Activated CD4-positive, alpha-beta memory T cell treated with anti-CD3 and anti-CD28 coated beads, Interleukin-2, amount 10 ng/mL, durations not matched to agents 7 days and 5 days (primary cell): Measurements from ENCODE around the gene TCERG1L. TPM values are rescaled to one million over a fixed set of nuclear protein-coding genes. Genes with fewer than 3 reads are reported as not detected.
"Not testable (repeated sequence)": the region's sequence is repeated elsewhere in the genome, so short reads cannot be mapped to it uniquely, and the experiment has no call there.

Source experiments
- CTCF ChIA-PET: fragments of 350-600 bp; sonication (Branson Sonifier 250); formaldehyde crosslinking; loops from one replicate; lab custom pipeline; 2021; ENCODE audit warnings: antibody characterized with exemption, inconsistent platforms; lab: Charles Lee
- POLR2A ChIA-PET: fragments of 350-600 bp; sonication (Branson Sonifier 250); formaldehyde crosslinking; loops from one replicate; lab custom pipeline; 2021; ENCODE audit warnings: antibody characterized with exemption; lab: Charles Lee
- DNase-seq: peaks from one replicate; pipeline ENCODE4 v3.0.0-alpha.2; 2020
- H3K27ac Mint-ChIP-seq: one replicate; pipeline ENCODE4 v1.8.0; 2021; ENCODE audit warnings: mild to moderate bottlenecking, mixed read lengths
- H3K27me3 Mint-ChIP-seq: one replicate; pipeline ENCODE4 v1.8.0; 2021; ENCODE audit warnings: mixed read lengths
- H3K36me3 Mint-ChIP-seq: one replicate; pipeline ENCODE4 v1.8.0; 2021; ENCODE audit warnings: low read depth, mixed read lengths
- H3K4me1 Mint-ChIP-seq: one replicate; pipeline ENCODE4 v1.8.0; 2021; ENCODE audit warnings: mixed read lengths
- H3K4me3 Mint-ChIP-seq: one replicate; pipeline ENCODE4 v1.8.0; 2021; ENCODE audit warnings: mild to moderate bottlenecking, mixed read lengths
- H3K9me3 Mint-ChIP-seq: one replicate; pipeline ENCODE4 v1.8.0; 2021; ENCODE audit warnings: mixed read lengths
- total RNA-seq, 2 experiments: library from RNA; stranded (reverse); gene quantifications; one replicate each; pipeline ENCODE4 v1.2.3, GENCODE V29; 2021

The TCERG1L gene
- total RNA-seq, 2 experiments from 2014 or later = 0.08 TPM; not detected in 1

DNA sequence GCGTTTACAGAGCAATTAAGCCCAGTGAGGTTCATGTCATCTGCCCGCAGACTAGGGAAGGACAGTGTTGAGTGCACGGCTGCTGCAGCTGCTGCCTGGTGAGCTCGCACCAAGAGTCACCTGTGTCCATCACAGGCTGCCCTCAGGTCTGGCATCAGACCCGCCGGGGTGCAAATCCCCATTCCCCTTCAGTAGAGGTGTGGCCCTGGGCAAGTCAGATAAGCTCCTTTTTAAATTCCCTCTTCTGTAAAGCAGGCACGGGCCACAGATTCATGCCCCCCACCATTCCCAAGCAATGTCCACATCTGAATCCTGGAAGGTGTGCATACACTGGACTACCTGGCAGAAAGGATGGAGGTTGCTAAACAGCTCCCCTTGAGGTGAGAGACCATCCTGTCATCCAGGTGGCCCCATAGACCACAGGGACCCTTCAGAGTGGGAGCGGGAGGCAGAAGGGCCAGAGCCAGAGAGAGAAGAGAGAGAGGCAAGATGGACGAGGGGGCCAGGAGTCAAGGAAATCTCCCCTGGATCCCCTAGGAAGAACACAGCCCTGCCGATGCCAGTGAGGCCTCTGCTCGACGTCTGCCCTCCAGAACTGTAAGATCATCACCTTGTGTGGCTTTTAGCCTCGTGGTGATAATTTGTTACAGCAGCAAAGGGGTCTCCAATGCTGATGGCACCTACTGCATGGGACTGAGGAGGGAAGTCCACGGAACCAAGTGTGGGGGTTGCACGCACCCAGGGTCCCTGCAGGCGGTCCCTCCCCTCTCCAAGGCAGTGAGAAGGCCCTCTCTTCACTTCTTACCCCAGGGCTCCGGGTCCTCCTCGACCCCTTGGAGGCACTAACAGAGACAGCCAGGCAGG, 168.8 kb downstream of the TCERG1L start:
- no peaks in the 10 kb centered on the region for H3K27me3 Mint-ChIP-seq
- CTCF ChIA-PET = no interaction called here
- H3K36me3 Mint-ChIP-seq = no peaks in the 10 kb centered on the region
- POLR2A ChIA-PET = no interaction called here
- DNase-seq = no peak
- H3K4me3 Mint-ChIP-seq = no peak overlapping the region
- no peaks in the 10 kb centered on the region for H3K4me1 Mint-ChIP-seq
- no peak overlapping the region for H3K27ac Mint-ChIP-seq
- H3K9me3 Mint-ChIP-seq = peaks cover 12% of the 10 kb centered on the region

DNA sequence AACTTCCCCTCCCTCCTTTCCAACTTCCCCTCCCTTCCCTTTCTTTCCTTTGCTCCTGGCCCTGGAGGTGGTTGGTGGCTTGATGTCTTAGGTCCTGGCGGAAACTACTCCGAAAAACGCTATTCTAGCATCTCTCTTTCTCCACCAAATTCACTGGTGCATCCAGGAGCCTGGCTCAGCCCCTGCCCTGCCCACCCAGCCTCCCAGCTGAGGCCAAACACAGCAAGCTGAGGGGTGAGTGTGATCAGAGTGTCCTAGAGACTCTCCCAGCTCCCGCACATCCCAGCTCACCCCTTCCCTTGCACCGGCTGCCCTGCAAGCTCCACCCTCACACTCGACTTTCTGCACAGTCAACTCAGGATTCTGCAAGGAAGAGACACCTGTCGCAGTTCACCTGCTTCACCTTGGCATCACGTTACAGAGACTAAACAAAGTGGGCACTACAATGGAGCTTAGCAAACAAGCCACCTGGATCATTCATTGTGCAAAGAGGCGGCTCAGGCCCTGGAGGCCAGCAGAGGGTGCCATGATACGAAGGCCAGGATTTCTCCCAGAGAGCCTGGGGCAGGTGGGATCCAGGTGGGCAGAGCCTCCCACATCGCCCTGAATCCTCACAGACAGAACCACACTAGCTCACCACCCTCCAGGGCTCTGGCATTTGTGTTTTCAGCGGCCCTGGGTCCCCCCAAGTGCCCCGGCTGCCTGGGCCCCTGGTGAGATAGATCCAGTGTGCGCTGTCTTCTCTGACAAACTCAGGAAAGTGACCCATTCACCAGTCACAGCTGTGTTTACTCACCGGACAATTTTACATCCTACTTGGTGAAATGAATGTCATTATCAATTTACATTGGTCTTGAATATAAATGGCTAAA, 169.6 kb downstream of the TCERG1L start:
- ChIA-PET CTCF (no interaction called here), POLR2A (no interaction called here)
- H3K36me3 Mint-ChIP-seq = no peaks in the 10 kb centered on the region
- no peak for DNase-seq
- no peaks in the 10 kb centered on the region for H3K27me3 Mint-ChIP-seq
- peaks cover 10% of the 10 kb centered on the region for H3K9me3 Mint-ChIP-seq
- no peaks in the 10 kb centered on the region for H3K4me1 Mint-ChIP-seq
- no peak overlapping the region for H3K27ac Mint-ChIP-seq
- no peak overlapping the region for H3K4me3 Mint-ChIP-seq

DNA sequence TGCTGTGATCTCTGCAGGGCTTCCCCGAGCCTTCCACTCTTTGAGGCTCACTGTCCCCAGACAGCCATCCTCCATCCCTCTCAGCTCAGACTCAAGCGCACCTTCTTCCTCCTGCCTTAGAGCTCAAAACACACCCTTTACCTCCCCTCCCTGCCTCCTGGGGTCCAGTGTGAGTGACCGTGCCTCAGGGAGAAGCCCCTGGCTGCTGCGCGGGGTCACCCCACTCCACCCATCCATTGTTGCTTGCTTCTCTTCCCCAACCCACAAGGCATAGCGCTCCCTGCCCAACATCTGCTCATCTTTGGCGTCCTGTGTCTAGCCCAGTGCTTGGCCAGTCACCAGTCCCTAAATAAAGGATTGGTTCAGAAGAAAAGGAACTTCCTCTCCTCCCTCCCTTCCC, 170.3 kb downstream of the TCERG1L start:
- Mint-ChIP-seq H3K4me1 (no peaks in the 10 kb centered on the region), H3K27me3 (no peaks in the 10 kb centered on the region), H3K36me3 (no peaks in the 10 kb centered on the region), H3K9me3 (peaks cover 6% of the 10 kb centered on the region), H3K4me3 (no peak overlapping the region), H3K27ac (no peak overlapping the region)
- POLR2A ChIA-PET = no interaction called here
- no peak for DNase-seq
- CTCF ChIA-PET = no interaction called here

DNA sequence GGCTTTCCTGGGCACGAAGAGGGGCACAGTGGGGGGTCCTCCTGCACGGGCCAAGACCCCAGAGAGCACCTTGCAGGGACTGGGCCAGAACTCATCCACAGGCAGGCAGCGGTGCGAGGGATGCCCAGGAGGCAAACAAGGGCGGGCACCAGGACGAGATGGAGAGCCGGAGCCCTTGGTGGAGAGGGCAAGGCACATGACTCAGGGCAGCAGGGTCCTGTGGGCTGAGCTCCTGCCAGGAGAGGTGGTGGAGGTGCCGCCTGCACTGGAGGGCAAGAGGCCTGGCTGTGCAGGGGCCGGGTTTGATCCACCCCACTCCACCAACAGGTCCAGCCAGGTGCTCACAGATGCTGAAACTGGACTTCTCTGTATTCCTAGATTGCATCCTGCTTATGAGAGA, 170.9 kb downstream of the TCERG1L start:
- no peaks in the 10 kb centered on the region for H3K27me3 Mint-ChIP-seq
- POLR2A ChIA-PET = no interaction called here
- no peaks in the 10 kb centered on the region for H3K4me1 Mint-ChIP-seq
- no peak for DNase-seq
- CTCF ChIA-PET = no interaction called here
- peaks cover 6% of the 10 kb centered on the region for H3K9me3 Mint-ChIP-seq
- H3K27ac Mint-ChIP-seq = no peak overlapping the region
- H3K36me3 Mint-ChIP-seq = no peaks in the 10 kb centered on the region
- H3K4me3 Mint-ChIP-seq = no peak overlapping the region

DNA sequence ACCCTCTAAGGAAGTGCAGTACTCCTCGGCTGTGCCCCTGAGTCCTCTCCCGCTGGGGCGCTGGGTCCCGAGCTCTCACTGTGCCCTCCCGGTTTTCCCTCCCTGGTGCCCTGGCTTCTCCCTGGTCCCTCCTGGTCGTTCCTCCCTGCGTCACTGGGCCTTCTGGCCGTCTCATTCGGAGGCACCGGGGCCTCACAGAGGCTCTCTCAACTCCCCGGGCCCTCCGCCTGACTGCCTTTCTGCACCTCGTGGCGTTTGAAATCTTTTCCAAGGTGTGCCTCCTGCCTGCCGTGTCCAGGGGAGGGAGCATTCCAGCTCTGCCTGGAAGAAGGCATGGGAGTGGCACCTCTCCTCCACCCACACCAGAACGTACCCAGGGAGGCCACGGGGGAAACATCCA, 174.3 kb downstream of the TCERG1L start:
- no peak overlapping the region for H3K27ac Mint-ChIP-seq
- H3K9me3 Mint-ChIP-seq = peaks cover 10% of the 10 kb centered on the region
- no peaks in the 10 kb centered on the region for H3K4me1 Mint-ChIP-seq
- no peaks in the 10 kb centered on the region for H3K36me3 Mint-ChIP-seq
- POLR2A ChIA-PET = no interaction called here
- no peaks in the 10 kb centered on the region for H3K27me3 Mint-ChIP-seq
- CTCF ChIA-PET = no interaction called here
- no peak for DNase-seq
- no peak overlapping the region for H3K4me3 Mint-ChIP-seq

DNA sequence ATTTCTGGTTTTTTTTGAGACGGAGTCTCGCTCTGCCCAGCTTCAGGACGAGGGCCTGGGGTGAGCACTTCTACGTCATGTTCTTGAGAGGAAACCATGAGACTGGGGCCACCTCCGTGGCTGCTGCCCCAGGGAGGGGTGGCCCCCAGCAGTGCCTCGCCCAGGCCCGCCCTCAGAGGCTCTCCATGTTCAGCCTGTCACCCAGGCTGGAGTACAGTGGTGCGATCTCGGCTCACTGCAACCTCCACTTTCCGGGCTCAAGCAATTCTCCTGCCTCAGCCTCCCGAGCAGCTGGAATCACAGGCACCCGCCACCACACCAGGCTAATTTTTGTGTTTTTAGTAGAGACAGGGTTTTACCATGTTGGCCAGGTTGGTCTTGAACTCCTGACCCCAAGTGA, 175.2 kb downstream of the TCERG1L start:
- H3K4me1 Mint-ChIP-seq, H3K9me3 Mint-ChIP-seq, H3K27me3 Mint-ChIP-seq, DNase-seq, H3K27ac Mint-ChIP-seq, POLR2A ChIA-PET, H3K4me3 Mint-ChIP-seq, CTCF ChIA-PET, H3K36me3 Mint-ChIP-seq: not testable (repeated sequence)

DNA sequence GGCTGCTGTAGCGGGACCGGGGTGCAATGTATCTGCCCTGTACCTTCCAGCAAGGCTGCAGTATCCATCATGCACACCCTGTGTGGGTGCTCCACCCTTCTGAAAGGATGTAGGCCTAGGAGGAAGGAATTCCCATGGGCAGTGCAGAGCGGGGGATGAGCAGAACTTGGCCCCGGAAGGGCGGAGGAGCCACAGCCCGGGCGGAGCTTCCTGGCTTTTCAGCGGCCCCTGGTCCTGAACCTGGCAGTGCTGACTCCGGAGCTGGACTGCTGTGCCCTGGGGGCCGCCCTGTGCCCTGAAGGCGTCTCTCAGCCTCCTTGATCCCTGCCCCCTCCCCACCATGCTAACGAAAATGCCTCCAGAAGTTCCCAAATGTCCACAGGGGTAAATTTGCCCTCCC, 175.8 kb downstream of the TCERG1L start:
- ChIA-PET POLR2A (no interaction called here), CTCF (no interaction called here)
- H3K9me3 Mint-ChIP-seq = peaks cover 10% of the 10 kb centered on the region
- H3K36me3 Mint-ChIP-seq = no peaks in the 10 kb centered on the region
- no peaks in the 10 kb centered on the region for H3K4me1 Mint-ChIP-seq
- H3K27me3 Mint-ChIP-seq = no peaks in the 10 kb centered on the region
- H3K4me3 Mint-ChIP-seq = no peak overlapping the region
- no peak for DNase-seq
- H3K27ac Mint-ChIP-seq = no peak overlapping the region

DNA sequence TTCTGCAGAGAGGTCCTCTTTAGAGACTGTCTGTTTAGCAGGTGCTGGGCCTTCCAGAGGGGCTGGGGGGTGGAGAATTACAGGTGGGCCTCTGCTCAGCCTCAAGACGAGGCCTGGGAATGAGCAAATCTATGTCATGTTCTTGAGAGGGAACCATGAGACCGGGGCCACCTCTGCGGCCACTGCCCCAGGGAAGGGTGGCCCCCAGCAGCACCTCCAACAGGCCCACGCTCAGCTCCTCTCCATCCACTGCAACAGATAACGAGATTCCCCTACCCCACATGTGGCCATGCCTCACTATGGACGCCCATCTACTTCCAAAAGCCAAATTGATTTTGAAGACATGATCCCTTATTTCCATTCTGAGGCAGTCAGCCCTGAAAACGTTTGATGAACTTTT, 176.9 kb downstream of the TCERG1L start:
- H3K4me3 Mint-ChIP-seq = no peak overlapping the region
- no peak for DNase-seq
- CTCF ChIA-PET = no interaction called here
- POLR2A ChIA-PET = no interaction called here
- no peaks in the 10 kb centered on the region for H3K27me3 Mint-ChIP-seq
- H3K27ac Mint-ChIP-seq = no peak overlapping the region
- H3K36me3 Mint-ChIP-seq = no peaks in the 10 kb centered on the region
- H3K4me1 Mint-ChIP-seq = no peaks in the 10 kb centered on the region
- peaks cover 10% of the 10 kb centered on the region for H3K9me3 Mint-ChIP-seq

DNA sequence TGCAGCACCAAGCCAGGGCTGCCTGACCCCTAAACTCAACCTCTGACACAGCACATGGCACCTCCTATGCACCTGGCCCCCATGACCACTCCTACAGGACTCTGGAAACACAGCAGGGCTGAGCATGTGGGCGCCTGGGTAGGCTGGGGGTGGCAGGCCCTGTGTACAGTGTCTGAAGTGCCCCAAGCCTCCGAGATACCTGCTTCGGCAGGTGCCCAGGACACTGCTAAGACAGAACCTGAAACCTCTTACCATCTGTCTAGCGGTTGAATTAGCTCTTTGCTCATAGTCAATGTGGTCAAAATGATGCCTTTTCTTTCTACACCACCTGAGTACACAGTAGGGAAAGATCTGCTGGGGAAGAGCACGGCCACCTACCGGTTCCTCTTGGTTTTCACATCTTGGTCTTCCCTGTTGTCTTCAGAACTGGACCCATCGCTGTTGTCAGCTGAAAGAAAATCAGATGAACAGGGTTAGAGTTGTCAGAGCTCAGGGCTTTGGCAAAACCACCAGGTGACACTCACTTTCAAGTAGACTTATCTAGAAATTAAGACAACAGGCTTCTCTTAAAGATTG, 177.4 kb downstream of the TCERG1L start:
- H3K4me3 Mint-ChIP-seq = no peak overlapping the region
- ChIA-PET POLR2A (no interaction called here), CTCF (no interaction called here)
- H3K4me1 Mint-ChIP-seq = no peaks in the 10 kb centered on the region
- H3K27ac Mint-ChIP-seq = no peak overlapping the region
- no peaks in the 10 kb centered on the region for H3K36me3 Mint-ChIP-seq
- no peak for DNase-seq
- peaks cover 7% of the 10 kb centered on the region for H3K9me3 Mint-ChIP-seq
- no peaks in the 10 kb centered on the region for H3K27me3 Mint-ChIP-seq

DNA sequence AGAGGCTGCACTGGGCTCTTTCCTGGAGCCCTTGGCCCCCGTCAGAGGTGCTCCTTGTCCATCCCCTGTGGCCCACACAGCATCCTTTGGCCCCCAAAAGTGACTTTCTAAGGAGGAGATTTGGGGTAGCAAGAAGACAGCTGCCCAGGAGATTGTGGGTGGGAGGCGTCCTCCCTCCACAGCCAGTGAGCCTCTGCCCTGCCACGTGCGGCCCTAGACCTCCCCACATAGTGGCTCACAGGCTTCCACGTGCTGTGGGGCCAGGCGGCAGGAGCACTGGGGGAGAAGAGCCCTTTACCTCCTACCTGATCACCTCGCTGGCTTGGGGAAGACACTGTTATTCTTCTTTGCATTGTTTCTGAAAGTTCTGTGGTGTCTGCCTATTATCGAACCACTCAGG, 178.8 kb downstream of the TCERG1L start:
- no peak overlapping the region for H3K27ac Mint-ChIP-seq
- CTCF ChIA-PET = no interaction called here
- peaks cover 4% of the 10 kb centered on the region for H3K9me3 Mint-ChIP-seq
- POLR2A ChIA-PET = no interaction called here
- no peaks in the 10 kb centered on the region for H3K36me3 Mint-ChIP-seq
- no peaks in the 10 kb centered on the region for H3K4me1 Mint-ChIP-seq
- no peaks in the 10 kb centered on the region for H3K27me3 Mint-ChIP-seq
- no peak for DNase-seq
- H3K4me3 Mint-ChIP-seq = no peak overlapping the region

DNA sequence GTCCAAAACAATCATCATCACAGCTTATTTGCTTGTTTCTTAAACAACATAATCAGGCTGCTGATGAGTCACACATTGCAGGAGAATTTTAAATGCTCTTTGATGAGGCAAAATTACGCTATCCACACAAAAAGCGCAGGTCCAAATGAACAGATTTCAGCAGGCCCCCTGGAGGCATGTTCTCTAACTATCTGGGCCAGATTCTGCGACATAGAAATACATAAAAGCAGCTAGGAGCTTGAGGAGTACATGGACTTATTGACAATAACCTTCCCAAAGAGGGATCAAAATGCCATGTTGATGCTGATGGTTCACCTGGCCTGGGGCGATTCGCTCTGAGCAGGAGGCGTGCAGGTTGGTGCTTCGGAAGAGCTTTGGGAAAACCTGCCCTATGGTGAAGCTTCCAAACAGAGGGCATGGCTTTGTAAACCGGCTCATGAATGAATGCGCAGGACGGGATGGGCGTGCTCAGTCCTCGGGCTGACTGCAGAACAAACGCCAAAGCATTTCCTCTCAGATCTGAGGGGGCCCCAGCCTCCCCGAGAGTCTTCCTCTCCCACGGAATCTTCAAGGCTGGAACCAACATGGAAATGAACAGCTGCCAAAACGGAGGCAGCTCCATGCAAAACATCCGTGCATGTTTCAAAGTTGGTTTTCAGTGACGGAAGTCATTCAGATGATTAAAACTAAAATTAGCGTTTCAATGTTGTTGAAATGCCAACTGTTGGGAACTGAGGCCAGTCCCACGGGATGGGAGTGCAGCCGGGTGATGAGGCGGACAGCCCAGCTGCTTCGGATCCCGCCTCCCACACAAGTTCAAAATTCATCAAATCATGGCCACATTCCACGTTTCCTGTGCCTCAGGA, 179.6 kb downstream of the TCERG1L start:
- DNase-seq = no peak
- Mint-ChIP-seq H3K4me1 (no peaks in the 10 kb centered on the region), H3K27ac (no peak overlapping the region), H3K4me3 (no peak overlapping the region), H3K36me3 (no peaks in the 10 kb centered on the region), H3K27me3 (no peaks in the 10 kb centered on the region), H3K9me3 (peaks cover 4% of the 10 kb centered on the region)
- POLR2A ChIA-PET = no interaction called here
- CTCF ChIA-PET = no interaction called here

DNA sequence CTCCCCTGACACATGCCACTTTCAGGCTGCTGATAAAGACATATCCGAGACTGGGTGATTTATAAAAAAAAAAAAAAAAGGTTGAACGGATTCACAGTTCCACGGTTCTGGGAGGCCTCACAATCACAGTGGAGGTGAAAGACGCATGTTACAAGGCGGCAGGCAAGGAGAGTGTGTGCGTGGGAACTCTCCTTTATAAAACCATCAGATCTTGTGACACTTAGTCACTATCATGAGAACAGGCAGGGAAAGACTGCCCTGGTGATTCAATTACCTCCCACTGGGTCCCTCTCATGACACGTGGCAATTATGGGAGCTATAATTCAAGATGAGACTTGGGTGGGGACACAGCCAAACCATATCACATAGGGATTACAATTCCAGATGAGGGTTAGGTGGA, 181.5 kb downstream of the TCERG1L start:
- Mint-ChIP-seq H3K27ac (no peak overlapping the region), H3K36me3 (no peaks in the 10 kb centered on the region), H3K4me3 (no peak overlapping the region), H3K4me1 (no peaks in the 10 kb centered on the region), H3K27me3 (no peaks in the 10 kb centered on the region), H3K9me3 (peaks cover 4% of the 10 kb centered on the region)
- ChIA-PET CTCF (no interaction called here), POLR2A (no interaction called here)
- no peak for DNase-seq

DNA sequence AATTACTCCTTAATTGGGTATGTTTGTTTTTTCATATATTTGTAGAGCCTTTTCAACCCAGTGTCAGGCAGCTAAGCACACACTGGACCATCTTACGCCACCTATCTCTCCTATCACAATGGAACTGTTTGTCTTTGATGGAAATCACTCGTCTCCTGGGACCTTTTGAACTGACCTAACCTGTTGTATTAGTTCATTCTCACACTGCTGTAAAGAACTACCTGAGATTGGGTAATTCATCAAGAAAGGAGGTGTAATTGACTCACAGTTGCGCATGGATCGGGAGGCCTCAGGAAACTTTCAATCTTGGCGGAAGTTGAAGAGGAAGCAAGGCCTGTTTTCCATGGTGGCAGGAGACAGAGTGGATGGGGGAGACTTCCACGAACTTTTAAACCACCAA, 182.0 kb downstream of the TCERG1L start:
- ChIA-PET CTCF (no interaction called here), POLR2A (no interaction called here)
- Mint-ChIP-seq H3K36me3 (no peaks in the 10 kb centered on the region), H3K9me3 (peaks cover 2% of the 10 kb centered on the region), H3K4me3 (no peak overlapping the region), H3K4me1 (no peaks in the 10 kb centered on the region), H3K27me3 (no peaks in the 10 kb centered on the region), H3K27ac (no peak overlapping the region)
- DNase-seq = no peak
